SK-N-MC (cell line): ENCODE measurements around the gene TMA7.

Source experiments
- DNase-seq: peaks from one replicate; pipeline ENCODE4 v3.0.0-alpha.2; 2011; ENCODE audit warnings: low read depth, low spot score
- H3K27ac ChIP-seq: fragments of 200-600 bp; sonication (generic); 2 replicates; pipeline ENCODE4 v1.5.1; 2016; ENCODE audit warnings: mixed run types
- H3K36me3 ChIP-seq: fragments of 200-600 bp; sonication (generic); 2 replicates; pipeline ENCODE4 v1.6.1; 2017; ENCODE audit warnings: antibody characterized with exemption, low read length, mixed read lengths; ENCODE audit not compliant: insufficient read depth
- H3K4me3 ChIP-seq: fragments of 200-600 bp; sonication (generic); 2 replicates; pipeline ENCODE4 v1.5.1; 2016
- H3K9ac ChIP-seq: fragments of 200-600 bp; sonication (generic); 2 replicates; pipeline ENCODE4 v1.8.0; 2017; ENCODE audit warnings: mixed run types, mixed read lengths; ENCODE audit not compliant: insufficient read length
- H3K9me3 ChIP-seq: fragments of 200-600 bp; sonication (generic); 2 replicates; pipeline ENCODE4 v1.6.1; 2017; ENCODE audit warnings: low read depth, mild to moderate bottlenecking, antibody characterized with exemption, low read length, moderate library complexity, mixed read lengths
- EZH2 ChIP-seq: fragments of 200-600 bp; sonication (generic); IDR thresholded peaks from one replicate; pipeline ENCODE4 v1.6.1; 2017; ENCODE audit warnings: antibody characterized with exemption
- FOXP2 ChIP-seq: optimal IDR thresholded peaks from 2 replicates; pipeline ENCODE3; 2011; ENCODE audit warnings: mild to moderate bottlenecking, moderate library complexity; ENCODE audit not compliant: insufficient read depth; ENCODE audit errors: extremely low read length, control extremely low read depth
- POLR2AphosphoS5 ChIP-seq: IDR thresholded peaks from 2 replicates; pipeline ENCODE4 v1.6.1; 2012; ENCODE audit warnings: mild to moderate bottlenecking, low read depth, low read length, borderline replicate concordance

Gene TMA7

DNA sequence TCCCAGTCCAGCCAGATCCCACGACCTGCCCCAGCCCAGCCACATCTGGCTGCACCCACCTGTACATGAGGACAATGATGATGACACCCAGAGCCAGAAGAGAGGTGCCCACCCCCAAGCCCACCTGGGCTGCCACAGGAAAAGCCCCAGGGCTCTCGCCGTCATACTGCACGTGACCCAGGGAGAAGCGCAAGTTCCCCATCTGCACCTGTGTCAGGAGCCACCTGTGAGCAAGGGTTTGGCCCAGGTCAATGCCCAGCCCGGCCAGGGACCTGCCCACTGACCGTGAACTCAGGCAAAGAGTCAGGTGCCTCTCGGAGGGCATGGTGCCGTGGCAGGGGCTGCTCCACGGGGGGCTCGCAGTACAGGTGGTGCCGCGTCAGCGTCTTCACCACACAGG is 26.4 kb upstream of the TMA7 start:
- Histone ChIP-seq H3K27ac (no peak overlapping the region), H3K36me3 (no peaks in the 10 kb centered on the region), H3K9ac (no peak overlapping the region), H3K4me3 (no peak overlapping the region), H3K9me3 (no peaks in the 10 kb centered on the region)
- DNase-seq, result no peak
- no peak for TF ChIP-seq FOXP2
- no peak for TF ChIP-seq EZH2
- TF ChIP-seq POLR2AphosphoS5, result no peak

DNA sequence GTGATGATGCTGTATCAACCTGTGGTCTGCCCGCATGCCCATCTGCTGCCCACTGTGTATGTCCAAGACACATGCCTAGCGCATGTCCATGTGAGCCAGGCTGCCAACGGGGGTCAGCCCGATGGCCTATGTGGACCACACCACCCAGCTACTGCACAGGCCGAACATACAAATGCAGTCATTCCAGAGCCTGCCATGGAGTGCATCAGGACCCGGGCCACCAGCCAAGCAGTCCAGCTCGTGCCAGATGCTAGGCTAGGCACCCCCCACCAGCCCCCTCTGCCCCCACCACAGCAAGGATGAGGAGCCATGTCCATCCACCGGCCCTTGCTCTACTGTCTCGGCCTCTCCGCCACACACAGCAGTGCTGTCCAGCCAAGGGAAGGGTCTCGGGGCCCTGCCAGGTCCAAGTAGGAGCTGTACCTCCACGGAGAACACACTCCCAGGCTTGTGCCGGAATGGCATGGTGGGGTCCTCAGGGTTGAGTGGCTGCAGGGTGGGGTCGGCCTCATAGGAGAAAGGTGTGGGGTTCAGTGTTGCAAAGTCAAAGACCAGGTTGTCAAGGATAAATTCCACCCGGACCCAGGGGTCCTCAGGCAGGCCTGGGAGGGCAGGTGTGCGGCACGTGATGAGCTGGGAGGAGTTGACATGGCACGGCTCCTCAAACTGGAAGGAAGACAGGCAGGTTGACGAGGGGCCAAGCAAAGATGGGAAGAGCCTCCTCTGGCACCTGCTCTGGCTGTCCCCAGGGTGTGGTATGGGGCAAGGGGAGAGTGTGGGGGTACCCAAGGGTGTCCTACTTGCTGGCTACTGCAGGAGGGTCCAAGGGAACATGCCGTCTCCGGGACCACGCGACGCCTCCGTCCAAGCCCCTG is 25.4 kb upstream of the TMA7 start:
- no peaks in the 10 kb centered on the region for H3K36me3 ChIP-seq
- TF ChIP-seq POLR2AphosphoS5, result no peak
- no peak for TF ChIP-seq EZH2
- TF ChIP-seq FOXP2, result no peak
- no peak overlapping the region for H3K27ac ChIP-seq
- no peak overlapping the region for H3K4me3 ChIP-seq
- H3K9me3 ChIP-seq, result no peaks in the 10 kb centered on the region
- DNase-seq, result no peak
- H3K9ac ChIP-seq, result no peak overlapping the region

DNA sequence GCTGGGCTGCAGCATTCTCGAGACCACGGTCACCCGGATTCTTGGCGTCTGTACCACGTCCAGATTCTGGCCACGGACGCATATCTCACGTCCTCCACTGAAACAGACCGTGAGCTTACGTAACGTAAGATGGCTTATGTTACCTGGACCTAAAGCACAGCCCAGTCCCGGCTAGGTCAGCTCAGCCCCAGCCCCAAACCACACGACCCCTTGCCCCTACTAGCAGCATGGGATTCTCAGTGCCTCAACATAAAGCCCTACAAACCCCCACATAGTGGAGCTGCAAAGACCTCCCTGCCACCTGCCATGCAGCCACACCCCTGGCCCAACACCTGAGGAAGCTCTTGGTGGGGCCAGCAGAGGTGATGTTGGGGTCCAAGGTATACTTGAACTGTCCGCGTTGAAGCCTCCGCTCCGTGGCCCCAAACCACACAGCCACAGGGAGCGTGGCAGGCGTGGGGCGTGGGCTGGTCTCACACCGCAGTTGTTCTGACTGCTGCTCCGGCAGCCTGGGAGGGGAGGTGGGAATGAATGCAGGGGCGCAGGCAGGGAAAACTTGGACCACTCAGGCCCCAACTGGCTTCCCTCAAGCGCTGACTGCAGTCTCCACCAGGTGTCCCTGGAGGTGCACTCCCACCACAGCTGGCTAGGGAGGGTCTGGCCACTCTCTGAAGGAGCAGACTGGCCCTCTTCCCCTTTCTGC is 24.7 kb upstream of the TMA7 start:
- H3K36me3 ChIP-seq, result no peaks in the 10 kb centered on the region
- no peak overlapping the region for H3K27ac ChIP-seq

DNA sequence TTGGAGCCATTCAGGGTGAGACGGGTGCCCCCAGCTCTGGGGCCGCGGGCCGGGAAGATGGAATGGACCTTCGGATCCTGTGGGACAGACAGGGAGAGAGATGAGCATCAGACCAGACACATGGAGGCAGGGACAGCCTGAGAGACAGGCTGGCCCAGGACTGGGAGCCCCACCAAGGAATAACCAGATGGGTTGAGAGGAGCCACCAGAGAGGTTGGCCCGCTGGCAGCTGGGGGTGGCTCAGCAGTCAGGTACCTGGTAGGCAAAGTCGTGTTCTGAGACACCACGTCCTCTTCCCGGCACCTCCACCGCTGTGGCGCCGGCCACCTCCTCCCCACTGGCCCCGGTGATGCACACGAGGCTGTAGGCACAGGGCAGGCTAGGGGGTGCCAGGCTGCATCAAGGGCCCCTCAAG is 24.0 kb upstream of the TMA7 start:
- H3K4me3 ChIP-seq, result no peak overlapping the region
- no peaks in the 10 kb centered on the region for H3K36me3 ChIP-seq
- no peak overlapping the region for H3K9ac ChIP-seq
- TF ChIP-seq EZH2 (no peak), FOXP2 (no peak), POLR2AphosphoS5 (no peak)
- H3K9me3 ChIP-seq, result no peaks in the 10 kb centered on the region
- DNase-seq, result no peak
- H3K27ac ChIP-seq, result no peak overlapping the region

More for the DNA sequence above, 24.7 kb upstream of the TMA7 start:
- Histone ChIP-seq H3K4me3 (no peak overlapping the region), H3K9ac (no peak overlapping the region), H3K9me3 (no peaks in the 10 kb centered on the region)
- no peak for DNase-seq
- TF ChIP-seq EZH2, result no peak
- no peak for TF ChIP-seq POLR2AphosphoS5
- TF ChIP-seq FOXP2, result no peak

DNA sequence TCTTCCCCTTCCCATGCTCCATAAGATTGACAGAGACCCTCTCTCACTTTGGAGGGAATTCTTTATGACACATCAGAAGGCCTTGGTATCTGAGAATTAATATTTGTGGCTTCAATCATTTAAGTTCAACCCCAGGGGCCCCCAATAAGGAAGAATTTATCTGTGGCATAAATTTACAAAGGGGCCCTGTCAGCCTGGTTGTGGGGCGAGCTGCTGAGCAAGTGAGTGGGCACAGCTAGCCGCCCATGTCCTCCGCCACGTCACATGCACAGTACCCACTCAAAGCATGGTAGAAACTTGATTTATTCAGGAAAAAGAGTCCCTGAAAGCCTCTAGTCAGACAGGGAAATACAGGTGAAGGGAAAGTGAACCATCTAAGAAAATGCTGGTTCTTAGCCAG is 23.5 kb upstream of the TMA7 start:
- Histone ChIP-seq H3K36me3 (no peaks in the 10 kb centered on the region), H3K27ac (no peak overlapping the region), H3K9ac (no peak overlapping the region), H3K4me3 (no peak overlapping the region), H3K9me3 (no peaks in the 10 kb centered on the region)
- no peak for TF ChIP-seq FOXP2
- TF ChIP-seq POLR2AphosphoS5, result no peak
- TF ChIP-seq EZH2, result no peak
- no peak for DNase-seq

DNA sequence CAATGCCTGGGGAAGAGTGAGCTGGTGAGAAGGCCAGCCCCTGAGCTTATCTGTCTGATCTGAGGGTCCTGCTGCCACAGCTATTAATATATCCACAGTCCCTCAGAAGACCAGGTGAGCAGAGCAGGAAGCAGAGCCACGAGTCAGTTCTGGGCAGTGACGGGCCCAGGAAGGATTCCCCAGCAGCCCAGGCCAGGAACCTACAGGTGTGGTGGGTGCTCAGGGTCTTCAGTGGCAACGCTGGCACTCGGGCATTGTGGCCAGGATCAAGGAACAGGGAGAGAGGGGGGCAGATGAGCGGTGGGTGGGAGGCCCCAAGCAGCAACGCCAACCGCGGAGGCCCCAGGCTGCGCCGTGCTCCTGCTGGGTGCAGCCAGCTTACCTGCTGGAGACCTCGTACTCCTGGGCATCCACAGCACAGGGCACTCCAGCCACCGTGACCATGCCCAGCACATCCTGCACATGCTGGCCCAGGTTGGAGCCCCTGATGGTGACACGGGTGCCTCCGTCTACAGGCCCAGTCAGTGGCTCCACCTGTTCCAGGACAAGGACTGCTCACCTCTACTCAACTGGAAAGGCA is 22.4 kb upstream of the TMA7 start:
- Histone ChIP-seq H3K27ac (no peak overlapping the region), H3K4me3 (no peak overlapping the region), H3K9me3 (no peaks in the 10 kb centered on the region), H3K9ac (no peak overlapping the region), H3K36me3 (no peaks in the 10 kb centered on the region)
- DNase-seq, result no peak
- TF ChIP-seq POLR2AphosphoS5 (no peak), FOXP2 (no peak), EZH2 (no peak)

DNA sequence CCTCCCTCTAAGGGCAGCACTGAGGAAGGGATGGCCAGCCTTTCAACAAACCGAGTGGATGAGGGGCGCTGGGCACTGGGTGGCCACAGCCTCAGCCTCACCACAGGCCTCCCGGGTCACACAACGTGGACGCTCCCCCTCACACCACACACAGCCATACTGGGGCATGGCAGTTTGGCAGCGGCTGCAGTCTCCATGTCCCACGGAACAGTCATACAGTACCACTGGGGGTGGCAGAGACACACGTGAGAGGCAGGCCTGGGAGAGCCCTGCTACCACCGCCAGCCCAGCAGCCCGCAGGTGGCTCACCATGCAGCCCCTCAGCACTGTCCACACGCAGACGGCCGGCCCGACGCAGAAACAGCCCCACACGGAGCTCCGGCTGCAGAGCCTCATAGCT is 21.9 kb upstream of the TMA7 start:
- Histone ChIP-seq H3K9me3 (no peaks in the 10 kb centered on the region), H3K9ac (no peak overlapping the region), H3K4me3 (no peak overlapping the region), H3K36me3 (no peaks in the 10 kb centered on the region), H3K27ac (no peak overlapping the region)
- TF ChIP-seq EZH2, result no peak
- TF ChIP-seq FOXP2, result no peak
- no peak for TF ChIP-seq POLR2AphosphoS5
- DNase-seq, result no peak

DNA sequence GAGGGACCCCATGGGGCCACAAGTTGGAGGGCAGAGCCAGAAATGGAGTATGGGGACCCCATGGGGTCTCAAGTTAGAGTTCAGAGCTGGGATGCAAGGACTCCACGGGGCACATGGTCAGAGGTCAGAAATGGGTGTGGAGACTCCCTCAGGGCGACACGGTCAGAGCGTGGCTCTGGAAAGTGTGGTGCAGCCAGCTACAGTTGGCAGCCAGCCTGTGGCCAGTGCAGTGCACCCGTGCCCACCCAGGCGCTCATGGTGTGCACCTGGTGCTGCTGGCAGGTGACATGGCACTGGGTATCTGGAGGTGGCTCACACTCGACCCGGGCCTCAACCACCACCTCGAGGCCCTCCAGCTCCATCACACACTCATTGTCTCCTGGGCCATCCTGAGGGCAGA is 21.4 kb upstream of the TMA7 start:
- no peak overlapping the region for H3K4me3 ChIP-seq
- DNase-seq, result no peak
- no peaks in the 10 kb centered on the region for H3K36me3 ChIP-seq
- no peaks in the 10 kb centered on the region for H3K9me3 ChIP-seq
- no peak overlapping the region for H3K27ac ChIP-seq
- TF ChIP-seq FOXP2 (no peak), POLR2AphosphoS5 (no peak), EZH2 (no peak)
- no peak overlapping the region for H3K9ac ChIP-seq
